SK-N-SH treated with all-trans-retinoic acid at 6 μM for 48 hours (cell line): ENCODE results near the gene STAT6.

Experiments used
- ATAC-seq: fragments of 200-7000 bp; cut with Tn5 transposase; 3 replicates; pipeline ENCODE4 v1.9.1; 2020; ENCODE audit warnings: mild to moderate bottlenecking, moderate library complexity
- ARNTL ChIP-seq: fragments of 450-650 bp; formaldehyde crosslinking; IDR thresholded peaks from 2 replicates; pipeline ENCODE4 v1.5.0; 2020; ENCODE audit warnings: low read depth, mild to moderate bottlenecking, moderate library complexity, borderline replicate concordance
- CREB5 ChIP-seq: fragments of 250-450 bp; sonication (Bioruptor Pico); IDR thresholded peaks from 2 replicates; pipeline ENCODE4 v1.5.1; 2020; ENCODE audit warnings: low read depth, mild to moderate bottlenecking, moderate library complexity
- CSDC2 ChIP-seq: fragments of 250-450 bp; sonication (Bioruptor Pico); IDR thresholded peaks from 2 replicates; pipeline ENCODE4 v1.5.0; 2020; ENCODE audit warnings: mild to moderate bottlenecking, moderate library complexity
- GLIS3 ChIP-seq: fragments of 250-450 bp; sonication (Bioruptor Pico); IDR thresholded peaks from 2 replicates; pipeline ENCODE4 v1.5.0; 2020; ENCODE audit warnings: mild to moderate bottlenecking, moderate library complexity
- ISL1 ChIP-seq: fragments of 250-450 bp; sonication (Bioruptor Pico); IDR thresholded peaks from 2 replicates; pipeline ENCODE4 v2.1.2; 2022; ENCODE audit warnings: mild to moderate bottlenecking, moderate library complexity
- OSR1 ChIP-seq: fragments of 250-450 bp; sonication (Bioruptor Pico); IDR thresholded peaks from 2 replicates; pipeline ENCODE4 v1.8.0; 2022; ENCODE audit warnings: moderate library complexity, mild to moderate bottlenecking, inconsistent platforms
- PATZ1 ChIP-seq: fragments of 250-450 bp; sonication (Bioruptor Pico); IDR thresholded peaks from 2 replicates; pipeline ENCODE4 v1.8.0; 2020; ENCODE audit warnings: mild to moderate bottlenecking, moderate library complexity, borderline replicate concordance
- RARB ChIP-seq: fragments of 250-450 bp; sonication (Bioruptor Pico); IDR thresholded peaks from 2 replicates; pipeline ENCODE4 v1.8.0; 2021; ENCODE audit warnings: mild to moderate bottlenecking, moderate library complexity
- SNAI2 ChIP-seq: fragments of 250-450 bp; sonication (Bioruptor Pico); IDR thresholded peaks from 2 replicates; pipeline ENCODE4 v1.5.0; 2020; ENCODE audit warnings: mild to moderate bottlenecking, moderate library complexity
- TCF4 ChIP-seq: fragments of 250-450 bp; sonication (Bioruptor Pico); IDR thresholded peaks from 2 replicates; pipeline ENCODE4 v1.8.0; 2021; ENCODE audit warnings: mild to moderate bottlenecking, moderate library complexity, borderline replicate concordance
- TOX ChIP-seq: fragments of 250-450 bp; sonication (Bioruptor Pico); IDR thresholded peaks from 2 replicates; pipeline ENCODE4 v1.8.0; 2021; ENCODE audit warnings: mild to moderate bottlenecking, moderate library complexity, borderline replicate concordance
- TSHZ2 ChIP-seq: fragments of 250-450 bp; sonication (Bioruptor Pico); IDR thresholded peaks from 2 replicates; pipeline ENCODE4 v1.5.0; 2020; ENCODE audit warnings: mild to moderate bottlenecking, moderate library complexity
- ZC3H10 ChIP-seq: fragments of 250-450 bp; sonication (Bioruptor Pico); IDR thresholded peaks from 2 replicates; pipeline ENCODE4 v1.5.1; 2021; ENCODE audit warnings: mild to moderate bottlenecking, moderate library complexity
- ZFP3 ChIP-seq: fragments of 250-450 bp; sonication (Bioruptor Pico); IDR thresholded peaks from 2 replicates; pipeline ENCODE4 v1.5.0; 2020; ENCODE audit warnings: mild to moderate bottlenecking, moderate library complexity
- ZFP30 ChIP-seq: fragments of 450-650 bp; formaldehyde crosslinking; IDR thresholded peaks from 2 replicates; pipeline ENCODE4 v1.5.0; 2022; ENCODE audit warnings: mild to moderate bottlenecking, moderate library complexity
- ZNF70 ChIP-seq: fragments of 450-650 bp; formaldehyde crosslinking; IDR thresholded peaks from 2 replicates; pipeline ENCODE4 v1.5.0; 2020; ENCODE audit warnings: mild to moderate bottlenecking, moderate library complexity
- ZNF8 ChIP-seq: fragments of 450-650 bp; formaldehyde crosslinking; IDR thresholded peaks from 2 replicates; pipeline ENCODE4 v1.5.0; 2020; ENCODE audit warnings: mild to moderate bottlenecking, moderate library complexity
- TF ChIP-seq, protein P1 (sequence below): fragments of 250-450 bp; sonication (Bioruptor Pico); IDR thresholded peaks from 2 replicates; pipeline ENCODE4 v1.5.1; 2021; ENCODE audit warnings: mild to moderate bottlenecking, moderate library complexity
- TF ChIP-seq, protein P2 (sequence below): fragments of 250-450 bp; sonication (Bioruptor Pico); IDR thresholded peaks from 2 replicates; pipeline ENCODE4 v1.8.0; 2021; ENCODE audit warnings: low read depth, mild to moderate bottlenecking, moderate library complexity, borderline replicate concordance

The STAT6 gene

GRCh38 chr12:57107456-57108155 is 3.6 kb downstream of the STAT6 start:
- no peak for ATAC-seq
- TF ChIP-seq ZNF70 (no peak), CREB5 (no peak), PATZ1 (CRISPR knock-in tag) (no peak), RARB (CRISPR knock-in tag) (no peak), TSHZ2 (no peak), ZC3H10 (CRISPR knock-in tag) (no peak), CSDC2 (CRISPR knock-in tag) (no peak), ZFP30 (CRISPR knock-in tag) (no peak), SNAI2 (CRISPR knock-in tag) (no peak), OSR1 (CRISPR knock-in tag) (no peak), ISL1 (CRISPR knock-in tag) (no peak), ZFP3 (CRISPR knock-in tag) (no peak), GLIS3 (CRISPR knock-in tag) (no peak), ARNTL (CRISPR knock-in tag) (no peak)
- TF ChIP-seq, protein P1, sequence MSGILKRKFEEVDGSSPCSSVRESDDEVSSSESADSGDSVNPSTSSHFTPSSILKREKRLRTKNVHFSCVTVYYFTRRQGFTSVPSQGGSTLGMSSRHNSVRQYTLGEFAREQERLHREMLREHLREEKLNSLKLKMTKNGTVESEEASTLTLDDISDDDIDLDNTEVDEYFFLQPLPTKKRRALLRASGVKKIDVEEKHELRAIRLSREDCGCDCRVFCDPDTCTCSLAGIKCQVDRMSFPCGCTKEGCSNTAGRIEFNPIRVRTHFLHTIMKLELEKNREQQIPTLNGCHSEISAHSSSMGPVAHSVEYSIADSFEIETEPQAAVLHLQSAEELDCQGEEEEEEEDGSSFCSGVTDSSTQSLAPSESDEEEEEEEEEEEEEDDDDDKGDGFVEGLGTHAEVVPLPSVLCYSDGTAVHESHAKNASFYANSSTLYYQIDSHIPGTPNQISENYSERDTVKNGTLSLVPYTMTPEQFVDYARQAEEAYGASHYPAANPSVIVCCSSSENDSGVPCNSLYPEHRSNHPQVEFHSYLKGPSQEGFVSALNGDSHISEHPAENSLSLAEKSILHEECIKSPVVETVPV (CRISPR knock-in tag), result no peak
- TF ChIP-seq, protein P2, sequence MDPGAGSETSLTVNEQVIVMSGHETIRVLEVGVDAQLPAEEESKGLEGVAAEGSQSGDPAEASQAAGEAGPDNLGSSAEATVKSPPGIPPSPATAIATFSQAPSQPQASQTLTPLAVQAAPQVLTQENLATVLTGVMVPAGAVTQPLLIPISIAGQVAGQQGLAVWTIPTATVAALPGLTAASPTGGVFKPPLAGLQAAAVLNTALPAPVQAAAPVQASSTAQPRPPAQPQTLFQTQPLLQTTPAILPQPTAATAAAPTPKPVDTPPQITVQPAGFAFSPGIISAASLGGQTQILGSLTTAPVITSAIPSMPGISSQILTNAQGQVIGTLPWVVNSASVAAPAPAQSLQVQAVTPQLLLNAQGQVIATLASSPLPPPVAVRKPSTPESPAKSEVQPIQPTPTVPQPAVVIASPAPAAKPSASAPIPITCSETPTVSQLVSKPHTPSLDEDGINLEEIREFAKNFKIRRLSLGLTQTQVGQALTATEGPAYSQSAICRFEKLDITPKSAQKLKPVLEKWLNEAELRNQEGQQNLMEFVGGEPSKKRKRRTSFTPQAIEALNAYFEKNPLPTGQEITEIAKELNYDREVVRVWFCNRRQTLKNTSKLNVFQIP (CRISPR knock-in tag), result no peak

- no peak for ATAC-seq
Measured at GRCh38 chr12:57106021-57106708, 5.0 kb downstream of the STAT6 start.

DNA sequence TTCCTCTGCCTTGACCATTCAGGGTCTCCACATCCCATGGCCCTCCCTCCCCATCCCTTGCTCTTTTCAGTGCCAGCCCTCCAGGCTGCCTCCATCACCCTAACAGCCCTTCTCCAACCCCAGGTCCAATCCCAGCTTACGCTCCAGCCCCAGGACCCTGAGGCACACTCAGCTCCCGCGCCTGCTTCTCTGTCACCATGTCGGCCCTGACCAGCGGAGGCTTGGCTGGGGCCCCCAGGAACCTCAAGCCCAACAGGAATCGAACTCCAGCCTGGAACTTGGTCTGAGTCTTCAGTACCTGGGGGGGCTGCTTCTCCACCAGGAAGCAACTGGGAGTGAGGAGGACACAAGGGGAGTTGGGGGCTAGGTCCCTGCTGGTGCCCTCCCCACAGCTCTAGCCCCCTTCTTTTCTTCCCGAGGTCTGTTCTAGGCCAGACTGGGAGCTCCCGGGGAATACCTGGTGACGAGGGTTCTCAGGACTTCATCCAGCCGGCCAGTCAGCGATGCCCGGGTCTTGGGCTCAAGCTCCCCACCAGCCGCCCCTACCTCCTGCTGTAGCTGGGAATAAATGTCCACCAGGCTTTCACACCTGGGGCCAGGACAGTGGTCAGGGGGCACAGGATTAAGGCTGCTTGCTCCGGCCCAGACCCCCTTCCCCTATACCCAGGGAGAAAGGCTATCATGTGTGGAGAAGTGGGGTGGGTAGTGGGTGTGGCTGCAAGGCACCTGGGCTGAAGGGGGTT is 6.0 kb downstream of the STAT6 start:
- ATAC-seq, result no peak
- TF ChIP-seq PATZ1 (CRISPR knock-in tag), result no peak
- no peak for TF ChIP-seq RARB (CRISPR knock-in tag)
- no peak for TF ChIP-seq GLIS3 (CRISPR knock-in tag)
- no peak for TF ChIP-seq ZNF8
- TF ChIP-seq, all 23 proteins: peak for 0

More at GRCh38 chr12:57106021-57106708, 5.0 kb downstream of the STAT6 start:
- TF ChIP-seq GLIS3 (CRISPR knock-in tag) (no peak), TCF4 (CRISPR knock-in tag) (no peak), TOX (CRISPR knock-in tag) (no peak), ARNTL (CRISPR knock-in tag) (no peak), SNAI2 (CRISPR knock-in tag) (no peak)
